ENCODE data around the gene SKIC3.

The SKIC3 gene

DNA sequence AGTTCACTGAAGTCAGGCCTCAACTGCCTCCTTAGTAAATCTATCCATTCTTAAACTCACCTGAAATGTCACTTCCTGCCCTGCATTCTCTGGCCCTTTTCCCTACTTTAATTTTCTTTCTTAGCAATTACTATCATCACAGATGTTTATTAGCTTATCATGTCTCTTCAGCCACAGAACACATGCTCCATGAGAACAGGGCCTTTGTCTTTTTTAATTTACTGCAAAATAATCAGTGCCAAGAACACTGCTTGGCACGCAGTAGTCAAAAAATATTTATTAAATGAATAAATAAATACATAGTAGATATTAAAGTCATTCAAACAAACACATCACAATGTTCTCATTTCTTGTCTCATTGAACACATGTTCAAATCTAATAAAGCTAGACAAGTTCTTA, 46.2 kb downstream of the SKIC3 start:
- Histone ChIP-seq H3K79me2 (ENCODE audit: control insufficient read depth, low read length) (no peaks in the 10 kb centered on the region), H3K4me2 (ENCODE audit: low read length) (no peak overlapping the region), H3K36me3 (ENCODE audit: control insufficient read depth, low read length) (peaks cover 66% of the 10 kb centered on the region), H3K9me3 (ENCODE audit: control insufficient read depth, insufficient read depth, low read length) (no peaks in the 10 kb centered on the region), H3K27me3 (ENCODE audit: control insufficient read depth, low read length) (no peaks in the 10 kb centered on the region), H3K4me1 (ENCODE audit: control insufficient read depth, low read length) (no peaks in the 10 kb centered on the region), H3K9me2 (replicated peaks; ENCODE audit: control insufficient read depth, low read length) (no peaks in the 10 kb centered on the region), H3K4me3 (ENCODE audit: low read length) (no peak overlapping the region), H3F3A (ENCODE audit: control insufficient read depth, insufficient read depth) (no peaks in the 10 kb centered on the region), H3K27ac (ENCODE audit: low read depth, low read length) (no peak overlapping the region), H4K20me1 (ENCODE audit: control insufficient read depth, insufficient read depth, low read depth, low read length) (no peaks in the 10 kb centered on the region)
- no peak for TF ChIP-seq CTCF (IDR thresholded peaks at IDR 0.05; ENCODE audit: low read depth, low read length, poor library complexity, severe bottlenecking)
- no peak for TF ChIP-seq EZH2phosphoT487 (IDR thresholded peaks at IDR 0.05; ENCODE audit: borderline replicate concordance, low read length)

Data from DOHH2 (cell line).